SU-DHL-6 (cell line): ENCODE measurements around the gene SMTNL2.

Experiments used
- H2AFZ ChIP-seq: fragments of 200-600 bp; sonication (generic); 2 replicates; pipeline ENCODE4 v1.6.1; 2014; ENCODE audit warnings: low read depth, mild to moderate bottlenecking, moderate library complexity, mixed read lengths, antibody characterized with exemption, low read length; ENCODE audit not compliant: severe bottlenecking
- H3F3A ChIP-seq: fragments of 200-600 bp; shearing (Covaris generic); 2 replicates; pipeline ENCODE4 v1.6.0; 2016; ENCODE audit warnings: antibody characterized with exemption, mild to moderate bottlenecking; ENCODE audit not compliant: insufficient read depth
- H3K27ac ChIP-seq: fragments of 200-600 bp; sonication (generic); 2 replicates; pipeline ENCODE4 v1.5.1; 2016; ENCODE audit warnings: low read depth, mild to moderate bottlenecking, low read length, moderate library complexity, mixed read lengths
- H3K27me3 ChIP-seq: fragments of 200-600 bp; sonication (generic), shearing (Covaris generic); 2 replicates; pipeline ENCODE4 v1.6.0; 2014; ENCODE audit warnings: mild to moderate bottlenecking, low read length
- H3K36me3 ChIP-seq: fragments of 200-600 bp; sonication (generic); 2 replicates; pipeline ENCODE4 v1.6.1; 2014; ENCODE audit warnings: mild to moderate bottlenecking, low read length, mixed read lengths
- H3K4me2 ChIP-seq: fragments of 300-600, 200-600 bp; shearing (Covaris generic), sonication (generic); 2 replicates; pipeline ENCODE4 v1.6.0; 2014; ENCODE audit warnings: low read length, low read depth, mild to moderate bottlenecking; ENCODE audit not compliant: poor library complexity, severe bottlenecking
- H3K4me3 ChIP-seq: fragments of 200-600 bp; sonication (generic); 2 replicates; pipeline ENCODE4 v1.5.1; 2014; ENCODE audit warnings: antibody characterized with exemption, low read length, mild to moderate bottlenecking, mixed read lengths; ENCODE audit not compliant: insufficient read depth, poor library complexity, severe bottlenecking
- H3K79me2 ChIP-seq: fragments of 200-600 bp; sonication (generic); 2 replicates; pipeline ENCODE4 v1.6.1; 2014; ENCODE audit warnings: mild to moderate bottlenecking, low read length, moderate library complexity; ENCODE audit not compliant: insufficient read depth
- H3K9ac ChIP-seq: fragments of 200-600 bp; sonication (generic); 2 replicates; pipeline ENCODE4 v1.7.0; 2014; ENCODE audit warnings: mild to moderate bottlenecking, low read length
- H3K9me2 ChIP-seq: fragments of 200-600 bp; sonication (generic); replicated peaks from 2 replicates; pipeline ENCODE4 v1.6.1; 2014; ENCODE audit warnings: low read length; ENCODE audit not compliant: insufficient read depth
- H3K9me3 ChIP-seq: fragments of 200-600 bp; sonication (generic); 2 replicates; pipeline ENCODE4 v1.6.1; 2014; ENCODE audit warnings: low read length, mixed read lengths; ENCODE audit not compliant: insufficient read depth
- H4K20me1 ChIP-seq: fragments of 200-600 bp; sonication (generic); 2 replicates; pipeline ENCODE4 v1.6.1; 2014; ENCODE audit warnings: low read depth, mild to moderate bottlenecking, antibody characterized with exemption, low read length, moderate library complexity, mixed read lengths
- EZH2phosphoT487 ChIP-seq: fragments of 200-600 bp; sonication (generic), shearing (Covaris generic); conservative IDR thresholded peaks from 2 replicates; pipeline ENCODE4 v1.6.1; 2018; ENCODE audit warnings: mild to moderate bottlenecking, antibody characterized with exemption, low read length, moderate library complexity, mixed read lengths
- TF ChIP-seq, protein P1 (sequence below): fragments of 200-600 bp; sonication (generic); IDR thresholded peaks from one replicate; pipeline ENCODE4 v1.5.1; 2017; ENCODE audit warnings: antibody characterized with exemption, mild to moderate bottlenecking, low read length, moderate library complexity; ENCODE audit not compliant: insufficient read depth, poor library complexity, severe bottlenecking

The SMTNL2 gene

DNA sequence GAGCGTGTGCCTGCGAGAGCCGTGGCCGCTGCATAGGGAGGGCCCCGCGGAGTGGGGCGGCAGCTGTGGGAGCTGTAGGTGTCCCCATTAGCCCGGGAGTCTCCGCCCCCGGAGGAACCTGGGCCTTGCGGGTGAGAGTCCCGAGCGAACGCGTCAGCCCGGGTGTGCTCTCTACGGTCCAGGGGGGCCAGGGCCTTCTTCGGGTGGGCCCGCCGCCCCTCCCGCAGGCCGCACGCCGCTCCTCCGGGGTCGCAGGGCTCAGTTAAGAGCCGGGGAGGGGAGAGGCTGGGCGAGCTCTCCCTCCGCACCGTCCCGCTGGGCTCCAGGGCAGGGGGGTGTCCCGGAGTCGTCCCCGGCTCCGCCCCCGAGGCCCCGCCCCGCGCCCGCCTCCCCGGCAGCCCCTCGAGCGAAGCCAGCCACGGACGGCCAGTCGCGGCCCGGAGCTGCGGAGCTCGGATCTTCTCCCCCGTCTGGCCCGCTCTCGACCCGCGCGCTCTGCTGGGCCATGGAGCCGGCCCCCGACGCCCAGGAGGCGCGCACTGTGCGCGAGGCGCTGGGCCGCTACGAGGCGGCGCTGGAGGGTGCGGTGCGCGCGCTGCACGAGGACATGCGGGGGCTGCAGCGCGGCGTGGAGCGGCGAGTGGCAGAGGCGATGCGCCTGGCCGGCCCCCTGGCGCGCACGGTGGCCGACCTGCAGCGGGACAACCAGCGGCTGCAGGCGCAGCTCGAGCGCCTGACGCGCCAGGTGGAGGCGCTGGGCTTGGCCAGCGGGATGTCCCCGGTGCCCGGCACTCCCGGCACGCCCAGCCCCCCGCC, at the start of gene SMTNL2:
Gene SMTNL2, plus strand, starts transcription at position 429 of the 816 bp plus-strand sequence. Its CDS starts 77 bp downstream, at position 506.
- Histone ChIP-seq H3K4me2 (peak within 1 kb of the TSS; percentile 9), H3K79me2 (no peaks in the 10 kb centered on the region), H3F3A (no peaks in the 10 kb centered on the region), H3K9me2 (no peaks in the 10 kb centered on the region), H3K27ac (no peak within 1 kb of the TSS), H3K36me3 (no peaks in the 10 kb centered on the region), H3K9ac (no peak within 1 kb of the TSS), H3K9me3 (no peaks in the 10 kb centered on the region), H3K4me3 (no peak within 1 kb of the TSS), H4K20me1 (no peaks in the 10 kb centered on the region), H2AFZ (no peak within 1 kb of the TSS), H3K27me3 (no peaks in the 10 kb centered on the region)
- no peak for TF ChIP-seq EZH2phosphoT487
- TF ChIP-seq, protein P1, sequence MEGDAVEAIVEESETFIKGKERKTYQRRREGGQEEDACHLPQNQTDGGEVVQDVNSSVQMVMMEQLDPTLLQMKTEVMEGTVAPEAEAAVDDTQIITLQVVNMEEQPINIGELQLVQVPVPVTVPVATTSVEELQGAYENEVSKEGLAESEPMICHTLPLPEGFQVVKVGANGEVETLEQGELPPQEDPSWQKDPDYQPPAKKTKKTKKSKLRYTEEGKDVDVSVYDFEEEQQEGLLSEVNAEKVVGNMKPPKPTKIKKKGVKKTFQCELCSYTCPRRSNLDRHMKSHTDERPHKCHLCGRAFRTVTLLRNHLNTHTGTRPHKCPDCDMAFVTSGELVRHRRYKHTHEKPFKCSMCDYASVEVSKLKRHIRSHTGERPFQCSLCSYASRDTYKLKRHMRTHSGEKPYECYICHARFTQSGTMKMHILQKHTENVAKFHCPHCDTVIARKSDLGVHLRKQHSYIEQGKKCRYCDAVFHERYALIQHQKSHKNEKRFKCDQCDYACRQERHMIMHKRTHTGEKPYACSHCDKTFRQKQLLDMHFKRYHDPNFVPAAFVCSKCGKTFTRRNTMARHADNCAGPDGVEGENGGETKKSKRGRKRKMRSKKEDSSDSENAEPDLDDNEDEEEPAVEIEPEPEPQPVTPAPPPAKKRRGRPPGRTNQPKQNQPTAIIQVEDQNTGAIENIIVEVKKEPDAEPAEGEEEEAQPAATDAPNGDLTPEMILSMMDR = no peak

DNA sequence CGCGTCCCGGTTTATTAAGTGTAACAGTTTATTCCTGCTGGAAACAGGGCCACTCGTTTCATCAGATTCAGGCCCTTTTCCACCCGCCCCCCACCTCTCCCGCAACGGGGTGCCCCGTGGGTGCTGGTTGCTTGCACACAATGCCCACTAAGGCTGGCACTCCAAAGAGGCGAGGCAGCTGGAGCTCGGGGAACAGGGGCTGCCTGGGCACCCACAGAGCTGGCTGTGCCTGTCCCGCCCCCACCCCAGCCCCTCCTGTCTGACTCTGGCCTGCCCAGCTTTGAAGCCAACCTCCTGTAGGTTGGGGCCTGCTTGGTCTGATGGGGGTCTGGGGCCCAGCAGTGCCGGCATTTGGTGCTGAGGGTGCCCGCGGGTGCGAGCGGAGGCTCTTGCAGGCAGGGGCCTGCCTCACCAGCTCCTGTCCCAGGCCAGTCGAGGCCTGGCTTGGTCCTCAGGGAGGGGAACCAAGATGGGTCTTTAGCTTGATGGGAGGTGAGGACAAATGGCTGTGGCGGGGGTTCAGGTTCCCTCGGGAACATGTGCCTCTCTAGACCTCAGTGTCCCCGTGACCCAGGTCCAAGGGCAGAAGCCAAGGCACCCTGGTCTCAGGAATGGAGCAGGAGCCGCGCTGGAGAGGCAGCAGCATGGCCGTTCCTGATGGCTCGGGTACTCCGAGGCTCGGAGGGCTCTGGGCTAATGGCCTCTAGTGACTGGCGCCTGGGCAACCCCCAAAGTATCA, 49.2 kb upstream of the SMTNL2 start:
- Histone ChIP-seq H3F3A (peaks cover 7% of the 10 kb centered on the region; the same call in 1 of the 2 replicates), H3K4me2 (no peak overlapping the region)

DNA sequence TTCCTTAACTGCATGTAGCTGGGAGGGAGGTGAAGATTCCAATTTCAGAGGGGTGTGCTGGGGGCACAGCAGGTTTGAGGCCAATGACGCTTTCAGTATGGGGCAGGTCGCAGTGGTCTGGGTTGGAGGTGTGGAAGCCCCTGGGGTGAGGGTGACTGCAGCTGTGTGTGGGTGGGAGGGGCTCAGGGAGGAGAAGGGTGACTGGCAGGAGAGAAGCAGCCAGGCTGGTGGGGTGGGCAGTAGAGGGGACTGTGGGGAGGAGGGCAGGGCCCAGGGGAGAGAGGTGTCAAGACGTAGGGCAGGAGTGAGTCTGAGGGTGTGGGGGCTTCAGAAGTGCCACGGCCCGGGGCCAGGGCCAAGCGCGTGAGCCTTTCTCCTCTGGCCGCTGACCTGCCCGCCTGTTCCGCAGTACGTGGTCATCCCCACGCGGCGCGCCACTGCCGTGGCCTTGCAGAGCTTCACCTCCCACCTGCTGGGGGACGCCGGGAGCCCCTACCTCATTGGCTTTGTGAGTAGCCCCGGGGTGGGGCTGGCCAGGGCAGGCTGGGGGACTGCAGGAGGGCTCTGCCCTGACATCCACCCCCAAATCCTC, 48.6 kb upstream of the SMTNL2 start:
- Histone ChIP-seq H3K4me2 (no peak overlapping the region), H3K9me2 (no peaks in the 10 kb centered on the region), H3K9ac (no peak overlapping the region), H3F3A (peaks cover 7% of the 10 kb centered on the region; the same call in 1 of the 2 replicates), H3K9me3 (no peaks in the 10 kb centered on the region), H3K27me3 (no peaks in the 10 kb centered on the region), H3K27ac (no peak overlapping the region), H4K20me1 (no peaks in the 10 kb centered on the region), H3K36me3 (no peaks in the 10 kb centered on the region), H3K79me2 (no peaks in the 10 kb centered on the region), H2AFZ (no peak overlapping the region), H3K4me3 (no peak overlapping the region)
- TF ChIP-seq EZH2phosphoT487 = no peak
- TF ChIP-seq, protein P1 = no peak

More for the DNA sequence above, 49.2 kb upstream of the SMTNL2 start:
- no peaks in the 10 kb centered on the region for H3K27me3 ChIP-seq
- no peaks in the 10 kb centered on the region for H3K79me2 ChIP-seq
- H3K36me3 ChIP-seq = no peaks in the 10 kb centered on the region
- no peaks in the 10 kb centered on the region for H4K20me1 ChIP-seq
- no peaks in the 10 kb centered on the region for H3K9me2 ChIP-seq
- H3K4me3 ChIP-seq = no peak overlapping the region
- H2AFZ ChIP-seq = no peak overlapping the region
- H3K27ac ChIP-seq = no peak overlapping the region
- no peak for TF ChIP-seq EZH2phosphoT487
- TF ChIP-seq, protein P1 = no peak
- no peaks in the 10 kb centered on the region for H3K9me3 ChIP-seq
- no peak overlapping the region for H3K9ac ChIP-seq
